WI38 (cell line): Measurements from ENCODE around the gene ARSJ.

Experiments
- H3K4me3 ChIP-seq: 2 replicates; pipeline ENCODE4 v1.5.1; 2011; ENCODE audit warnings: low read depth, mild to moderate bottlenecking, control low read depth, low read length
- CTCF ChIP-seq: IDR thresholded peaks from 2 replicates; pipeline ENCODE4 v1.5.1; 2012; ENCODE audit warnings: low read depth, mild to moderate bottlenecking, control low read depth, low read length

ARSJ gene

GRCh38 chr4:113955948-113956347 is 23.5 kb downstream of the ARSJ start:
- H3K4me3 ChIP-seq, result no peak overlapping the region

DNA sequence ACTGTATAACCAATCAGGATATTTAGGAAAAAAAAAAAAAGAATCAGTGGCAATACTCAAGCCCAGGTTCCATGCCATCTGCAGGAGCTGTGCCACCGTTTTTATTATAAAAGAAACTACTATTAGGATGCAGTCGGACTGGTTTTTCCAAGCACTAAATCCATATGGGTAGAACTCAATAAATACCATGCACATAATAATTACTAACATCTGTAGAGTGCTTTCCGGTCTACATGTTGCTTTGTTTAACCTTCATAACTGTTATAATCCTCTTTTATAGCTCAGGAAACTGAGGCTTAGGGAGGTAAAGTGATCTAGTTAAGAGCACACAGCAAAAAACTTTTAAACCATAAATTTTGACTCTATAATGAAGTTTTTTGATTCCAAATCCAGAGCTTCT is 24.0 kb downstream of the ARSJ start:
- TF ChIP-seq CTCF, result no peak
- H3K4me3 ChIP-seq, result no peak overlapping the region

More at GRCh38 chr4:113955948-113956347, 23.5 kb downstream of the ARSJ start:
- TF ChIP-seq CTCF, result no peak

DNA sequence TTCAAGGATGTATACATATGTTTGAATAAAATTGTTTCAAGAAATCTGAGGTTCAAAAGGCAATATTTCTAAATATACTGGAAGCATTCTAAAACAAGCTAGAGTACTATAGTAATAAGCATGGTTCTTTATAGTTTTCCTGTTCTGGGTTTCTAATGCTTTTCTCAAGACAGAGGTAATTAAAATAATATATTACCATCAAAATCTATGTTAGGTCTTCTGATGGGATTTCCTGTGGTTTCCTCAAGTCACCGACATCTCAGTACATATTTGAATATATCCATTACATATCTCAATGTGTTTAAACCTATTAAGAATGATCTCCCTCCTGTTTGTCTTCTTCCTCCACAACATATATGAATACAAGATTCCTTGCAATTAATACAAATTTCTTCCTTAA is 25.6 kb downstream of the ARSJ start:
- no peak overlapping the region for H3K4me3 ChIP-seq
- TF ChIP-seq CTCF, result no peak

DNA sequence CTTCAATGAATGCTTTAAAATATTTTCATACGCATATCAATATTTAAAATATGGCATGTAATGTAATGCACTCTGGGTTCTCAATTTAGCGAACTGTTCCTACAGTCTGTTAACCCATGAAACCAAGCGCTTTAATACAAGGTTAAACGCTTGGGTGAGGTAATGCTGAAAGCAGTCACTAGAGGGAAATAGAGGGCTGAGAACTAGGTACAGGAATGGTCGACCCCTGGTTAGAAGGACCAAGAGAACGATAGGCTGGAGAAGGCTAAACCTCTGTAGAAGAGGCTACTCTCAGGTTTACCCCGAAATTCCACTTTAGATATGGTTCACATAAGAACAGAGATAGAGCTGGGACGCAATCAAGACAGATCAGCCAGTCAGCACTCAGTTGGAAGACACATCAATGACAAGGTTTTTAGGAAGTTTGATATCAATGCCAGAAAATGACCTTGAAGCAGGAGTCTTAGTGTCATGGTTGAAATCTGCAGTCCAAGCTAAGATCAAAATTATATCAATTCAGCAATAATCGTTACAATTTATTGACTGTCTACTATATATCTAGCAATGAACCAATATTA is 26.9 kb downstream of the ARSJ start:
- no peak overlapping the region for H3K4me3 ChIP-seq

DNA sequence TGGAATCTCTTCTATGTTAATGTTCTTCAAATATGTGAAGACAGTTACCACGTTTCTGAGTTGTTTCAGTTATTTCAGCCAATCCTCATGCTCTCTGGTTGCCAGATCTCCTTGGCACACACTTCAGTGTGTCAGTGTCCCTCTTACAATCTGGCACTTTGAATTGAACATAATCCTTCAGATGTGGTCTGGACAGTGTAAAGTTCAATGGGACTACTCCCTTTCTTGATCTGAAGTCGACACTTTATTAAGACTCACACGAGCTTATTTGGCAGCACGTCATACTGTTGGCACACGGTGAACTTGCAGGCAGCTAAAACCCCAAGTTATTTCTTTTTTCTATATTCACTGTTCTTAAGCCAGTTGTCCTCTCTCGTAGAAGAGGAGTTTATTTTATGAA is 28.2 kb downstream of the ARSJ start:
- no peak for TF ChIP-seq CTCF
- H3K4me3 ChIP-seq, result no peak overlapping the region

More for the DNA sequence above, 26.9 kb downstream of the ARSJ start:
- peak; percentile 53 for TF ChIP-seq CTCF

DNA sequence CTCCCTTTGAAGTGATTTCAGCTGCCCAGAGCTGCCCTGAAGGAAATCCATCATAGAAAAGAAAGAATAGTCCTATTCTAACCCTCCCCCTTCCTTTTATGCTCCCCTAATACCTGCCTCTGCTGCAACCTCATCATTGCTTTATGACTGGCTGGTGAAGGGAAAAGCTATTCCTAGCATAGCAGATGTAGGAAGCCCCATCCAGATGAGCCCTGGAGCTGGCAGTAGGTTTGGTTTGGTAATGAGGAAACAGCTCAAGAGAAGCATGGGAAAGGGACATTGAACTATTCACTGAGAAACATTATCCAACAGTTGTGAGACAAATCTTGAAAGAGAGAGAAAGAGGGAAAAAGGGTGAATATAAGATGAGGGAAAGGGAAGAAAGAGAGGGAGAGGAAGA is 29.2 kb downstream of the ARSJ start:
- TF ChIP-seq CTCF, result no peak
- H3K4me3 ChIP-seq, result no peak overlapping the region

GRCh38 chr4:113947484-113947883 is 32.0 kb downstream of the ARSJ start:
- H3K4me3 ChIP-seq, result no peak overlapping the region
- TF ChIP-seq CTCF, result no peak
